Measurements from ENCODE around the gene TXNRD1.

The TXNRD1 gene

GRCh38 chr12:104306943-104307654 is 91.5 kb downstream of the TXNRD1 start:
- no peak for ATAC-seq (ENCODE audit: low read depth)
- H3K27ac ChIP-seq (ENCODE audit: poor library complexity, severe bottlenecking): no peak overlapping the region
- no peak overlapping the region for H3K4me3 ChIP-seq (ENCODE audit: severe bottlenecking)
- peaks cover 17% of the 10 kb centered on the region for H3K4me1 ChIP-seq (ENCODE audit: insufficient read depth, poor library complexity, severe bottlenecking)
- no peaks in the 10 kb centered on the region for H3K27me3 ChIP-seq (ENCODE audit: insufficient read depth, poor library complexity, severe bottlenecking)
- DNase-seq (ENCODE audit: low spot score): no peak
- no peaks in the 10 kb centered on the region for H3K9me3 ChIP-seq (ENCODE audit: severe bottlenecking)
- TF ChIP-seq CTCF (IDR thresholded peaks at IDR 0.05; ENCODE audit: poor library complexity, severe bottlenecking): no peak
- H3K36me3 ChIP-seq (ENCODE audit: low read depth): peaks cover 64% of the 10 kb centered on the region

GRCh38 chr12:104307655-104308000 is 92.0 kb downstream of the TXNRD1 start:
- H3K27ac ChIP-seq (ENCODE audit: poor library complexity, severe bottlenecking): no peak overlapping the region
- no peaks in the 10 kb centered on the region for H3K9me3 ChIP-seq (ENCODE audit: severe bottlenecking)
- peaks cover 17% of the 10 kb centered on the region for H3K4me1 ChIP-seq (ENCODE audit: insufficient read depth, poor library complexity, severe bottlenecking)
- ATAC-seq (ENCODE audit: low read depth) (no peak), DNase-seq (ENCODE audit: low spot score) (no peak)
- H3K27me3 ChIP-seq (ENCODE audit: insufficient read depth, poor library complexity, severe bottlenecking): no peaks in the 10 kb centered on the region
- H3K4me3 ChIP-seq (ENCODE audit: severe bottlenecking): no peak overlapping the region
- TF ChIP-seq CTCF (IDR thresholded peaks at IDR 0.05; ENCODE audit: poor library complexity, severe bottlenecking): no peak
- peaks cover 70% of the 10 kb centered on the region for H3K36me3 ChIP-seq (ENCODE audit: low read depth)

- H3K9me3 ChIP-seq (ENCODE audit: severe bottlenecking): no peaks in the 10 kb centered on the region
- peaks cover 4% of the 10 kb centered on the region for H3K4me1 ChIP-seq (ENCODE audit: insufficient read depth, poor library complexity, severe bottlenecking)
- TF ChIP-seq CTCF (IDR thresholded peaks at IDR 0.05; ENCODE audit: poor library complexity, severe bottlenecking): no peak
- DNase-seq (ENCODE audit: low spot score) (no peak), ATAC-seq (ENCODE audit: low read depth) (no peak)
- no peak overlapping the region for H3K4me3 ChIP-seq (ENCODE audit: severe bottlenecking)
- H3K36me3 ChIP-seq (ENCODE audit: low read depth): peaks cover 80% of the 10 kb centered on the region
- H3K27ac ChIP-seq (ENCODE audit: poor library complexity, severe bottlenecking): no peak overlapping the region
- no peaks in the 10 kb centered on the region for H3K27me3 ChIP-seq (ENCODE audit: insufficient read depth, poor library complexity, severe bottlenecking)
These were observed 93.9 kb downstream of the TXNRD1 start for GRCh38 chr12:104309446-104309993.

- no peak overlapping the region for H3K27ac ChIP-seq (ENCODE audit: poor library complexity, severe bottlenecking)
- H3K27me3 ChIP-seq (ENCODE audit: insufficient read depth, poor library complexity, severe bottlenecking): no peaks in the 10 kb centered on the region
- ATAC-seq (ENCODE audit: low read depth) (no peak), DNase-seq (ENCODE audit: low spot score) (no peak)
- TF ChIP-seq CTCF (IDR thresholded peaks at IDR 0.05; ENCODE audit: poor library complexity, severe bottlenecking): no peak
- no peaks in the 10 kb centered on the region for H3K4me1 ChIP-seq (ENCODE audit: insufficient read depth, poor library complexity, severe bottlenecking)
- H3K36me3 ChIP-seq (ENCODE audit: low read depth): peaks cover 82% of the 10 kb centered on the region
- H3K9me3 ChIP-seq (ENCODE audit: severe bottlenecking): no peaks in the 10 kb centered on the region
- H3K4me3 ChIP-seq (ENCODE audit: severe bottlenecking): no peak overlapping the region
These were observed 95.4 kb downstream of the TXNRD1 start for GRCh38 chr12:104310751-104311633.
